K562 (cell line): Measurements from ENCODE around the gene DGCR8. TPM values are rescaled to one million over a fixed set of nuclear protein-coding genes. Genes with fewer than 3 reads are reported as not detected.

Experiments used
- BRD4 ChIP-seq: fragments of 200-600 bp; sonication (generic); IDR thresholded peaks from 2 replicates; pipeline ENCODE4 v1.6.1; 2017; ENCODE audit warnings: inconsistent platforms
- CBX5 ChIP-seq: IDR thresholded peaks from 2 replicates; pipeline ENCODE4 v1.6.1; 2014; ENCODE audit warnings: low read depth, borderline replicate concordance
- CHD4 ChIP-seq: fragments of 200-600 bp; sonication (generic); IDR thresholded peaks from 3 replicates; pipeline ENCODE4 v1.6.1; 2012; ENCODE audit warnings: low read depth, mild to moderate bottlenecking, mixed read lengths, low read length, inconsistent platforms; ENCODE audit not compliant: insufficient read depth, insufficient replicate concordance, poor library complexity, severe bottlenecking
- CREB3 ChIP-seq: fragments of 450-650 bp; conservative IDR thresholded peaks from 2 replicates; pipeline ENCODE4 v1.6.1; 2016; ENCODE audit warnings: missing genetic modification characterization, low read depth, mild to moderate bottlenecking, missing compliant biosample characterization, moderate library complexity
- CTCF ChIP-seq, 3 experiments: IDR thresholded peaks in 2 of 3; conservative IDR thresholded peaks in 1 of 3; 2 replicates each; pipeline ENCODE4 v1.5.1; 2011 to 2012; ENCODE audit warnings: low read length in 3 of 3, mild to moderate bottlenecking in 3 of 3, control low read depth in 2 of 3, improper control_type of control experiment in 1 of 3, inconsistent platforms in 1 of 3, low read depth in 1 of 3, mixed read lengths in 1 of 3, moderate library complexity in 1 of 3; ENCODE audit not compliant: insufficient read depth in 2 of 3
- ERF ChIP-seq: fragments of 450-650 bp; formaldehyde crosslinking; IDR thresholded peaks from 2 replicates; pipeline ENCODE4 v1.4.0; 2020; ENCODE audit warnings: mild to moderate bottlenecking, mixed read lengths
- ETV6 ChIP-seq, 3 experiments: fragments of 150-350 bp in 1 of 3; sonication (generic) in 1 of 3; formaldehyde crosslinking in 1 of 3; IDR thresholded peaks; 2 replicates each; pipeline versions ENCODE4 v1.6.1 to v1.8.0; 2014 to 2022; ENCODE audit warnings: borderline replicate concordance in 2 of 3, low read depth in 2 of 3, antibody characterized with exemption in 1 of 3, low read length in 1 of 3, mild to moderate bottlenecking in 1 of 3, missing genetic modification reagents in 1 of 3
- HCFC1 ChIP-seq: IDR thresholded peaks from 2 replicates; pipeline ENCODE4 v1.6.1; 2012; ENCODE audit warnings: low read depth, low read length, improper control_type of control experiment
- HDAC1 ChIP-seq, 2 experiments: fragments of 450-650 bp; IDR thresholded peaks; 2 replicates each; pipeline ENCODE4 v1.6.1; 2016 to 2017; ENCODE audit warnings: inconsistent platforms in 1 of 2, mild to moderate bottlenecking in 1 of 2, moderate library complexity in 1 of 2
- HDAC3 ChIP-seq: fragments of 450-650 bp; IDR thresholded peaks from 2 replicates; pipeline ENCODE4 v1.6.1; 2018; ENCODE audit warnings: borderline replicate concordance, mild to moderate bottlenecking, moderate library complexity; ENCODE audit not compliant: partially characterized antibody
- HNRNPL ChIP-seq: fragments of 200-400 bp; formaldehyde crosslinking; IDR thresholded peaks from 2 replicates; pipeline ENCODE4 v1.6.1; 2017; ENCODE audit warnings: low read depth, mild to moderate bottlenecking, low read length
- KAT2B ChIP-seq: IDR thresholded peaks from one replicate; pipeline ENCODE4 v1.6.1; 2012; ENCODE audit warnings: low read depth, mild to moderate bottlenecking, control low read depth, inconsistent platforms, low read length, moderate library complexity
- KLF1 ChIP-seq: fragments of 450-650 bp; IDR thresholded peaks from 2 replicates; pipeline ENCODE4 v1.6.1; 2016; ENCODE audit warnings: missing genetic modification characterization, missing compliant biosample characterization
- LARP7 ChIP-seq: fragments of 450-650 bp; IDR thresholded peaks from 2 replicates; pipeline ENCODE4 v1.6.1; 2016
- MEF2D ChIP-seq: conservative IDR thresholded peaks from 2 replicates; pipeline ENCODE4 v1.6.1; 2016; ENCODE audit warnings: low read depth, missing genetic modification characterization, missing compliant biosample characterization
- POLR2B ChIP-seq: fragments of 450-650 bp; IDR thresholded peaks from 2 replicates; pipeline ENCODE4 v1.6.1; 2018; ENCODE audit warnings: low read depth; ENCODE audit not compliant: partially characterized antibody
- SIX5 ChIP-seq, 2 experiments: IDR thresholded peaks; 2 replicates each; pipeline ENCODE4 v1.6.1; 2011; ENCODE audit warnings: low read length in 2 of 2, borderline replicate concordance in 1 of 2, low read depth in 1 of 2, mild to moderate bottlenecking in 1 of 2, moderate library complexity in 1 of 2; ENCODE audit not compliant: insufficient read depth in 1 of 2
- SLC30A9 ChIP-seq: fragments of 250-450 bp; sonication (Bioruptor Pico); IDR thresholded peaks from 2 replicates; pipeline ENCODE4 v1.8.0; 2022; ENCODE audit warnings: mild to moderate bottlenecking, moderate library complexity
- SMAD1 ChIP-seq: fragments of 150-350 bp; IDR thresholded peaks from 2 replicates; pipeline ENCODE4 v1.6.1; 2014; ENCODE audit warnings: low read length, low read depth; ENCODE audit not compliant: partially characterized antibody
- TRIM25 ChIP-seq: fragments of 450-650 bp; IDR thresholded peaks from 2 replicates; pipeline ENCODE4 v1.7.0; 2016; ENCODE audit warnings: borderline replicate concordance
- ZC3H11A ChIP-seq: IDR thresholded peaks from 2 replicates; pipeline ENCODE4 v1.6.1; 2012; ENCODE audit warnings: low read depth, low read length, improper control_type of control experiment
- ZNF586 ChIP-seq: fragments of 450-650 bp; formaldehyde crosslinking; conservative IDR thresholded peaks from 2 replicates; pipeline ENCODE4 v1.4.0; 2020; ENCODE audit warnings: mild to moderate bottlenecking, moderate library complexity
- ZNF668 ChIP-seq: fragments of 250-450 bp; sonication (Bioruptor Pico); IDR thresholded peaks from 2 replicates; pipeline ENCODE4 v1.8.0; 2022; ENCODE audit warnings: mild to moderate bottlenecking, inconsistent platforms
- polyA plus RNA-seq, 8 experiments: library from polyadenylated mRNA; depleted of rRNA in 4 of 8; stranded (reverse) in 5 of 8; unstranded in 3 of 8; fragments of >200 nt; fragmentation: Nextera tagmentation in 2 of 8; fragmentation: Illumina TruSeq in 1 of 8; extraction: Ambion mirVana in 2 of 8; extraction: Trizol in 1 of 8; gene quantifications; 2 replicates each; pipeline versions ENCODE4 v1.2.1 to v1.2.3, GENCODE V29; 2011 to 2014; ENCODE audit warnings: inconsistent platforms in 1 of 8, missing spikeins in 1 of 8
- total RNA-seq, 7 experiments: library from RNA; depleted of rRNA in 6 of 7; stranded (reverse); fragments of >200 nt in 6 of 7; fragmentation: Illumina TruSeq in 2 of 7; extraction: Trizol in 2 of 7; gene quantifications; 2 replicates each; pipeline versions ENCODE4 v1.2.1 to v1.2.3, GENCODE V29; 2011 to 2021; ENCODE audit warnings: low replicate concordance in 1 of 7

Gene DGCR8
- total and polyA plus RNA-seq, 9 of the 15 experiments (the other 6 are each of a cell fraction or from before 2014, with no cell fraction given): 5.9 to 144 (median 80.1) TPM

- TF ChIP-seq MEF2D (tag): peak; percentile 53; the same call in 1 of the 2 replicates
- peak in 1 of 2 experiments; percentile 19; a peak in 1 of 4 replicates for TF ChIP-seq SIX5 (IDR thresholded peaks at IDR 0.05; ENCODE audit: borderline replicate concordance in 1 of 2, insufficient read depth in 1 of 2, low read depth in 1 of 2, low read length in 2 of 2)
- peak; percentile 84 for TF ChIP-seq ZC3H11A
- no peak for TF ChIP-seq CBX5
- TF ChIP-seq SLC30A9 (CRISPR knock-in tag): 0 out of 2 replicates have a peak, but pooled peaks have one; percentile 70
- TF ChIP-seq POLR2B: peak; percentile 28
- peak; percentile 62 for TF ChIP-seq SMAD1
- peak; percentile 78 for TF ChIP-seq CHD4
- peak; percentile 62 for TF ChIP-seq KAT2B
- TF ChIP-seq HCFC1: peak; percentile 1; the same call in 1 of the 2 replicates
- peak; percentile 74; the same call in 1 of the 2 replicates for TF ChIP-seq CREB3 (tag)
- TF ChIP-seq BRD4: peak; percentile 99
- TF ChIP-seq ZNF586: no peak
- 0 out of 2 replicates have a peak, but pooled peaks have one; percentile 44 for TF ChIP-seq KLF1
- no peak; the same call in 1 of the 2 replicates for TF ChIP-seq HNRNPL
- TF ChIP-seq ERF (CRISPR knock-in tag): peak; percentile 86
- TF ChIP-seq ZNF668 (CRISPR knock-in tag): peak; percentile 58; the same call in 1 of the 2 replicates
- TF ChIP-seq LARP7: peak; percentile 44; the same call in 1 of the 2 replicates
- no peak for TF ChIP-seq HDAC3
- TF ChIP-seq HDAC1 (IDR thresholded peaks at IDR 0.05): peak in 1 of 2 experiments; percentile 97; a peak in 2 of 4 replicates
- peak in 2 of 3 experiments; percentile 5 to 12; a peak in 1 of 6 replicates for TF ChIP-seq CTCF (IDR thresholded peaks at IDR 0.05 in 2 of 3, conservative IDR thresholded peaks at IDR 0.05 in 1 of 3; ENCODE audit: insufficient read depth in 2 of 3, low read depth in 1 of 3, low read length in 3 of 3)
- TF ChIP-seq TRIM25: peak; percentile 61; the same call in 1 of the 2 replicates
- TF ChIP-seq ETV6 (IDR thresholded peaks at IDR 0.05; ENCODE audit: borderline replicate concordance in 1 of 2, low read depth in 2 of 2, low read length in 1 of 2): no peak
- no peak for TF ChIP-seq ETV6 (CRISPR knock-in tag; IDR thresholded peaks at IDR 0.05; ENCODE audit: borderline replicate concordance)
These were observed 37.7 kb downstream of the DGCR8 start (continued) for GRCh38 chr22:20117633-20118299.
